Stimulated activated CD4-positive, alpha-beta T cell treated with anti-CD3 and anti-CD28 coated beads, Interleukin-4, amount 100 ng/mL, for 1 hour (primary cell): Measurements from ENCODE around the gene POLR1E.

Experiments
- DNase-seq: peaks from one replicate; pipeline ENCODE4 v3.0.0-alpha.2; 2020

Gene POLR1E, protein sequence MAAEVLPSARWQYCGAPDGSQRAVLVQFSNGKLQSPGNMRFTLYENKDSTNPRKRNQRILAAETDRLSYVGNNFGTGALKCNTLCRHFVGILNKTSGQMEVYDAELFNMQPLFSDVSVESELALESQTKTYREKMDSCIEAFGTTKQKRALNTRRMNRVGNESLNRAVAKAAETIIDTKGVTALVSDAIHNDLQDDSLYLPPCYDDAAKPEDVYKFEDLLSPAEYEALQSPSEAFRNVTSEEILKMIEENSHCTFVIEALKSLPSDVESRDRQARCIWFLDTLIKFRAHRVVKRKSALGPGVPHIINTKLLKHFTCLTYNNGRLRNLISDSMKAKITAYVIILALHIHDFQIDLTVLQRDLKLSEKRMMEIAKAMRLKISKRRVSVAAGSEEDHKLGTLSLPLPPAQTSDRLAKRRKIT

DNA sequence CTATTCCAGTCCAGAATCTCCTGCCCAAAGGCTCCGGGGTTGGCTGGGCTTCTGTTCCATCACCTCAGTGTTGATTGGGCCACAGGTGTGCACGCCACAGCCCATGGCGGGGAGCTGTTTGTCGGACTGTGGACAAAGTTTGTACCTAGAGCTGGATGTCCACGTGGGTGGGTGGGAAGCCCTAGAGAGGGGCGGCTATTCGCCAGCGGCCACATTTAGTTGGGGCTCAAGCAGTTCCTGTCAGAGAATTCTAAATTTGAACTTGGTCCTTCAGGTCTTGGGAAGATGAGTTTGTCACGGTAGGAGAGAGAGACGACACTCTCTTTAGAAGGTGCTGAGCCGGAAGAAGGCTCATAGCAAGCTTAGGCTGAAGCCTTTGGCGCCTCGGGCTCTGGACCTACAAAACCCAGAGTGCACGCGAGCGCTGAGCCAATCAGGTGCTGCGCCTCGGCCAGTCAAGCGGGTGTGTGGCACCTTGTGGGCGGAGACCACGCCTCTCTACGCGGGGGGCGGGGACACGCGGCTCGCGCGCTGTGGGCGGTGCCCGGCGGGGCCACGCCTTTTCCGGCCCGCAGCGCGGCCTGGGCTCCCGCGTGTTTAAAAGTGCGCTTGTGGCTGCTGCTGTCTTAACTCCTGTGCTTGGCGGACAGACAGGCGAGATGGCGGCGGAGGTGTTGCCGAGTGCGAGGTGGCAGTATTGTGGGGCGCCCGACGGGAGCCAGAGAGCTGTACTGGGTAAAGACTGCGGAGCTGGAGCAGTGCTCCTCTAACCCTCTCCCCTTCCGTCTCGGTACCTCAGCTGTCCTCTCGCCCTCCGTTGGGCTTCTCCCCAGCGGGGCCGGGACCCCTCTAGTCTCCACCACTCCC, at the start of gene POLR1E:
TSS of gene POLR1E (plus strand) at position 560 of the 867 bp plus-strand sequence. CDS start at position 660, 100 bp downstream.
- DNase-seq = peak; percentile 97

DNA sequence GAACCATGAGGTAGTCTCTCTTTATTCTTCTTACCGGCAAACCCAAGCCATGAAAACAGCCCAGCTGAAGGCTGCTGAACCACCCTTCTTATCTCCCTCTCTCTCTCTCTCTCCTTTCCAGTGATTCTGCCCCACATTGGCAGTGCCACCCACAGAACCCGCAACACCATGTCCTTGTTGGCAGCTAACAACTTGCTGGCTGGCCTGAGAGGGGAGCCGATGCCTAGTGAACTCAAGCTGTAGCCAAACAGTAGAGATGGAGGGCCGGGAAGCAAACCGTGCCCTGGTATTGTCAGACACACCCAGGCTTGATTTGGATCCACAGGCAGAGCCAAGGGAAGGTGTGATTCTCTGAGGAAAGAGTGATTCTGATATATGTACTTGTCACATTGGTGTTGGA, 49.2 kb upstream of the POLR1E start:
- no peak for DNase-seq

- no peak for DNase-seq
Observed at GRCh38 chr9:37437010-37437409, 48.7 kb upstream of the POLR1E start.

DNA sequence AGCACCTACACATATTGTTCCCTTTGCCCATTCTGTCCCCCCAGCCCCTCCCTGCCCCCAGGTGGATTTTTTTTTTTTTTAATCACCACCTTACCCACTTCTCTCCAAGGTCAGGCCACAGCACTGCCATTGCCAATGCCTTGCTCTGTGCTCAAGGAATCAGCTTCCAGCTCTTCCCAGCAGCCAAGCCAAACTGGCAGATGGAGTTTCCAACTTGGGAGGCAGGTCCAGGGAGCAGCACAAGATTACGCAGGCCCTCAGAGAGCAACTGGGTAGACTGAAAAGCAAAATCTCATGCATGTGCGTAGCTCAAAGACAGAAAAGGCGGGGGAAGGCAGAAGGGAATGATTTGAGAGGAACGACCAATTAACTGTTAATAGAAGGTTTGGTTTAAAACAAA, 48.1 kb upstream of the POLR1E start:
- no peak for DNase-seq

DNA sequence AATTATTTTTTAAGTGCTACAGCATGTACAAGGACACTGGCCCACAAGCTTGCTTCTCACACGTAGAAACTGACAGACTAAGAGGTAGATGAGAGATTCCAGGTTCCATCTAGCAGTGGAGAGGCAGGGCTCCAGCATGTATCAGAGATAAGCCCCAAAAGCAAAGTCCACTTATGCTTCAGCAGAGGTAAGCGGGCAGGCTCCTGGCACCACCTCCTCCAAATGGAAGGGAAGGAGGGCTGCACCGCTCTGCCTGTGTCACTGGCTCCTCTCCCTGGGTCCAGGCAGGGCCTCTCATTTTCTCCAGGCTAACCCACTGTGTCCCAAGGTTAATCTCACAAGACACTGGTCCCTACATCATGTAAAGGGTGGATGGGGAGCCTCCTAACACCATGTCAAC, 47.4 kb upstream of the POLR1E start:
- no peak for DNase-seq

DNA sequence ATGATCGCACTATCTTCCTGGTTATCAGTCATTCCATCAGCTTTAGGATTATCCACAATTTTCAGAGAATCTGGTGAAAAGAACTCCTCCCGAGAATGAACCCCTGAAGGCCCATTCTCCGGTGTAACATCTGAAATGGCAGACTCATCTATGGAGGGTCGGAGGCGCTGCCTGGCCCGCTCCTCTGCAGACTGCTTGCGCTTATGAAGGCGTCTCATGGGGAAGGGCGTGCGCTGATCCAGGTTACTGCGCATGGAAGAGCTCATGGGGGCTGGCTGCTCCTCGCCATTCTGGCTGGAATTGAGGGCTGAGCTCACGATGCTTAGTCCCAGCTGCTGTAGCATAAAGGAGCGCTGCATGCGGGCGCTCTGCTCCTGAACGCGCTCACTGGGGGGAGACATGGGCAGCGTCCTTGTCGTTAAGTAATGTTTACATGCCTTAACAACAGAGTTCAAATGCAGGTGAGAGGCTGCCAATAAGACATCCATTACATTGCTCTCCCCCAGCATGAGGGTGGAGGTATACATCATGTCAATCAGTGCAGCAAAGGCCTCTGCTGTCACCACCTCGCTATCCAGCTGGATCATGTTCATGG, 43.9 kb upstream of the POLR1E start:
- DNase-seq = no peak

DNA sequence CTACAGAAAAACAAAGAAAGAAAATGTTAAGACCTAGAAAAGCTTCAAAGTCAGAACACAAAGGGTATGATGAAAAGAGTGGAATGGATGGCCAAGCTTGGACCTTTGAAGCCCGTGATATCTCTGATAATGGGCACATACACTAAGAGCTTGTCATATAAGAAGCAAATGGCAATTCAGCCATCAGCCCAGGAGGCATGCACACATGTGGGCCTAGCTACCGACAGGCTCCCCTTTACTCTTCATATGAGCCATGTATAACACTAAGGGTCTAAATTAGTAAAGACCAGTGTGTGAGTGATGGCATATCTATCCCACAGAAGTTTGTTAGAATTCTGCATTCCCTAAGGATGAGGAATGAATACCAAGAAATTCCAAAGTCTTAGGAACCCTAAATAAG, 43.2 kb upstream of the POLR1E start:
- no peak for DNase-seq

GRCh38 chr9:37443566-37443965, 42.2 kb upstream of the POLR1E start:
- DNase-seq = no peak

- DNase-seq = no peak
Observed at GRCh38 chr9:37444890-37445289, 40.9 kb upstream of the POLR1E start.

DNA sequence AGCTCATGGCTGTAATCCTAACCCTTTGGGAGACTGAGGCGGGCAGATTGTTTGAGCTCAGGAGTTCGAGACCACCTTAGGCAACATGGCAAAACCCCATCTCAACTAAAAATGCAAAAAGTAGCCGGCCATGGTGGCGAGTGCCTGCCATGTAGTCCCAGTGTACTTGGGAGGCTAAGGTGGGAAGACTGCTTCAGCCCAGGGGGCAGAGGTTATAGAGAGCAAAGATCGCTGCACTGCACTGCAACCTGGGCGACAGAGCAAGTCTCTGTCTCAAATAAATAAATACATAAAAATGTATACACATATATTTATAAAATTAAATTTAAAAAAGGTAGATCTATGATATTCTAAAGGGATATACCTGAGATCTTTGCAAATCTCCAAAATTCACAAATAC, 39.9 kb upstream of the POLR1E start:
- no peak for DNase-seq

DNA sequence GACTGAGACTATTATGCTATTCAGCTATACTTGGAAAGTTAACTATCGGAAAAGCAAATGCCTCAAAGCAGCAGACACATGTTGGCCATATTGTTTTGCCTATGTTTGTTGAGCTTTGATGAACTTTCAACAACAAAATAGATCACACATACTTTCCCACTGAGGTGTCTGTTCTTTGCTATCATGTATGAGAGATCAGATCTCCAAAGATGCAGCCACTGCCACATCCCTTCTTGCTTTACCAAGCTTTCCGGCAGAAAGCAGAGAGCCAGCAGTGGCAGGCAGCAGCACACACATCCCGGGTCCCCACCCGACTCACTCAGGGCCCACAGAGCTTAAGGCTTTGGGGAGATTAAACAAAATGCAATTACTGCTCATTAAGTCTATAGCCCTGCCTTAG, 39.3 kb upstream of the POLR1E start:
- no peak for DNase-seq

- no peak for DNase-seq
Observed at GRCh38 chr9:37447111-37447510, 38.6 kb upstream of the POLR1E start.

- no peak for DNase-seq
Observed at GRCh38 chr9:37449862-37450632, 35.7 kb upstream of the POLR1E start.

- DNase-seq = no peak
Observed at GRCh38 chr9:37451628-37452027, 34.1 kb upstream of the POLR1E start.

- no peak for DNase-seq
Observed at GRCh38 chr9:37452611-37453010, 33.1 kb upstream of the POLR1E start.

- no peak for DNase-seq
Observed at GRCh38 chr9:37453827-37454226, 31.9 kb upstream of the POLR1E start.

DNA sequence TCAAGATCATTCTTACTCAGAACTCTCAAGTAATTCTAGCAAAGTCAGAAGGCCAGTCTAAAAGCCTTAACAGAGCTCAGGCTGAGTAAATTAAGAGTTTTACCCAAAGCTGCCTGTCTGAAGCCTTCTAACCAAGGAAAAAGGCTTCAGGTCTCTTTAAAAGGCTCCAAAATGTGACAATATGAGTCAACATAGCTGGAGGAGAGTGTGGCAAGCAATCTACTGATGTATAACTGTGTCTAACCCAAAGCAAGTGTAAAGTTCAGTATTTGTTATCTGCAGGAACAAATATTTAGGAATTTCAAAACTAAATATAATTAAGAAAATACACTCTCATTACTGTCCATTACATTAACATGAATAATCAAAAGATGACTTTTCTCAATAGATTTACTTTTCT, 31.5 kb upstream of the POLR1E start:
- DNase-seq = no peak

GRCh38 chr9:37455884-37456647, 29.7 kb upstream of the POLR1E start:
- DNase-seq = no peak

GRCh38 chr9:37456817-37457216, 28.9 kb upstream of the POLR1E start:
- no peak for DNase-seq

DNA sequence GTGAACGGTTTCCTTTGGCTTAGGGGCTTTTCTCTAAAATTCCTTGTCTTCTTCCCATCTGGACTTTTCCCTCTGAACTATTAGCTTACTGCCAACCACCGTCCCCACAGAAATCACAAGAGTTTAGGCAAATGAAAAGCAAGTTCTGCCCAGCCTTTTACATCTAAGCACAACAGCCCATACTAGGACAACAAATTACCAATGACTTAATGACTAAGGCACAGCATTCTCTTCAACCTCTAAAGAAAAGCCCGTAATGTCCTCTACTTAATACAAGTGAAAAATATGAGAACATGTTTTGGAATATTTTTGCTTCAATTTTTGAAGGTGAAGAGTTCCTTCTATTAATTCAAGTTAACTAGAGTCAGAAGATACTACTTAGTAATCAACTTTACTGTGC, 21.7 kb upstream of the POLR1E start:
- no peak for DNase-seq

GRCh38 chr9:37464426-37465248, 21.1 kb upstream of the POLR1E start:
- DNase-seq = peak; percentile 83
